HEK293 (cell line): ENCODE data around the gene SKOR1.
A peak's percentile ranks its signal among the peaks of the same experiment; 100 is the strongest.

ENCODE experiments used
- CTCF ChIA-PET: fragments of 350-600 bp; formaldehyde crosslinking; extraction: SDS; loops from one replicate; lab custom pipeline; 2021; ENCODE audit warnings: antibody characterized with exemption; lab: Yijun Ruan, JAX
- POLR2A ChIA-PET: fragments of 300-600 bp; formaldehyde crosslinking; extraction: SDS; loops from one replicate; lab custom pipeline; 2020; ENCODE audit warnings: antibody characterized with exemption, inconsistent platforms; lab: Yijun Ruan, JAX
- H3K27ac ChIP-seq: fragments of 200-500 bp; sonication (Bioruptor generic); 2 replicates; pipeline ENCODE4 v1.5.1; 2014; ENCODE audit warnings: low read depth, low read length, control low read depth, inconsistent platforms; ENCODE audit errors: extremely low read depth
- H3K36me3 ChIP-seq, 2 experiments: fragments of 200-500 bp in 1 of 2; sonication (Bioruptor generic) in 1 of 2; 1 replicate in 1 of 2; 2 replicates in 1 of 2; pipeline ENCODE4 v1.5.1; 2014 to 2017; ENCODE audit warnings: inconsistent platforms in 2 of 2, low read length in 2 of 2; ENCODE audit not compliant: control insufficient read depth in 2 of 2, insufficient read depth in 1 of 2
- H3K4me1 ChIP-seq: fragments of 200-500 bp; sonication (Bioruptor generic); 2 replicates; pipeline ENCODE4 v1.5.1; 2014; ENCODE audit warnings: mild to moderate bottlenecking, low read length, inconsistent platforms; ENCODE audit not compliant: control insufficient read depth, insufficient read depth
- H3K4me3 ChIP-seq: 2 replicates; pipeline ENCODE4 v1.5.1; 2011; ENCODE audit warnings: low read depth, mild to moderate bottlenecking, control low read depth, low read length, moderate library complexity
- H3K9me3 ChIP-seq: fragments of 200-500 bp; sonication (Bioruptor generic); 2 replicates; pipeline ENCODE4 v1.5.1; 2014; ENCODE audit warnings: low read depth, low read length, inconsistent platforms; ENCODE audit not compliant: control insufficient read depth, insufficient read depth
- FEZF1 ChIP-seq: fragments of 450-650 bp; formaldehyde crosslinking; IDR thresholded peaks from 2 replicates; pipeline ENCODE4 v1.5.1; 2016; ENCODE audit warnings: missing biosample characterization, missing genetic modification characterization
- GLI4 ChIP-seq: fragments of 450-650 bp; formaldehyde crosslinking; IDR thresholded peaks from 2 replicates; pipeline ENCODE4 v1.5.1; 2016; ENCODE audit warnings: missing biosample characterization, missing genetic modification characterization
- GLIS1 ChIP-seq: fragments of 450-650 bp; formaldehyde crosslinking; IDR thresholded peaks from 2 replicates; pipeline ENCODE4 v1.5.1; 2016; ENCODE audit warnings: missing biosample characterization, missing genetic modification characterization
- KLF8 ChIP-seq: fragments of 450-650 bp; formaldehyde crosslinking; IDR thresholded peaks from 2 replicates; pipeline ENCODE4 v1.5.1; 2016; ENCODE audit warnings: missing biosample characterization, missing genetic modification characterization
- MEIS1 ChIP-seq: sonication (generic); formaldehyde crosslinking; IDR thresholded peaks from 2 replicates; pipeline ENCODE4 v1.8.1; 2022; ENCODE audit warnings: missing genetic modification reagents, mild to moderate bottlenecking, borderline replicate concordance
- OSR2 ChIP-seq: fragments of 450-650 bp; formaldehyde crosslinking; IDR thresholded peaks from 2 replicates; pipeline ENCODE4 v1.5.1; 2016; ENCODE audit warnings: missing biosample characterization, missing genetic modification characterization
- SCRT2 ChIP-seq: fragments of 450-650 bp; formaldehyde crosslinking; IDR thresholded peaks from 2 replicates; pipeline ENCODE4 v1.5.1; 2016; ENCODE audit warnings: missing biosample characterization, missing genetic modification characterization
- SP3 ChIP-seq: fragments of 450-650 bp; formaldehyde crosslinking; IDR thresholded peaks from 2 replicates; pipeline ENCODE4 v1.5.1; 2016; ENCODE audit warnings: missing biosample characterization, missing genetic modification characterization
- SP7 ChIP-seq: fragments of 450-650 bp; formaldehyde crosslinking; IDR thresholded peaks from 2 replicates; pipeline ENCODE4 v1.5.1; 2016; ENCODE audit warnings: missing biosample characterization, missing genetic modification characterization
- TCF7L2 ChIP-seq: IDR thresholded peaks from 2 replicates; pipeline ENCODE4 v1.6.1; 2011; ENCODE audit warnings: low read depth, mild to moderate bottlenecking, inconsistent platforms, low read length, moderate library complexity, borderline replicate concordance
- WT1 ChIP-seq: fragments of 450-650 bp; formaldehyde crosslinking; IDR thresholded peaks from 2 replicates; pipeline ENCODE4 v1.5.1; 2016; ENCODE audit warnings: missing biosample characterization, missing genetic modification characterization
- ZBTB8A ChIP-seq: fragments of 450-650 bp; formaldehyde crosslinking; IDR thresholded peaks from 2 replicates; pipeline ENCODE4 v1.5.1; 2016; ENCODE audit warnings: missing biosample characterization, missing genetic modification characterization
- ZFP37 ChIP-seq: fragments of 450-650 bp; formaldehyde crosslinking; IDR thresholded peaks from 2 replicates; pipeline ENCODE4 v1.5.1; 2016; ENCODE audit warnings: missing biosample characterization, missing genetic modification characterization
- ZNF138 ChIP-seq: fragments of 450-650 bp; formaldehyde crosslinking; IDR thresholded peaks from 2 replicates; pipeline ENCODE4 v1.5.1; 2016; ENCODE audit warnings: missing biosample characterization, missing genetic modification characterization, borderline replicate concordance
- ZNF202 ChIP-seq: fragments of 450-650 bp; formaldehyde crosslinking; IDR thresholded peaks from 2 replicates; pipeline ENCODE4 v1.5.1; 2016; ENCODE audit warnings: missing biosample characterization, missing genetic modification characterization, borderline replicate concordance
- ZNF23 ChIP-seq: fragments of 450-650 bp; formaldehyde crosslinking; IDR thresholded peaks from 2 replicates; pipeline ENCODE4 v1.5.1; 2016; ENCODE audit warnings: missing biosample characterization, missing genetic modification characterization, borderline replicate concordance
- ZNF354C ChIP-seq: fragments of 450-650 bp; formaldehyde crosslinking; IDR thresholded peaks from 2 replicates; pipeline ENCODE4 v1.5.1; 2016; ENCODE audit warnings: missing biosample characterization, missing genetic modification characterization, low read depth, borderline replicate concordance
- ZNF37A ChIP-seq: fragments of 450-650 bp; IDR thresholded peaks from 2 replicates; pipeline ENCODE4 v1.5.1; 2018; ENCODE audit warnings: missing biosample characterization, missing genetic modification characterization
- ZNF391 ChIP-seq: fragments of 450-650 bp; formaldehyde crosslinking; IDR thresholded peaks from 2 replicates; pipeline ENCODE4 v1.5.1; 2016; ENCODE audit warnings: low read depth, missing biosample characterization, missing genetic modification characterization, borderline replicate concordance
- ZNF510 ChIP-seq: fragments of 450-650 bp; formaldehyde crosslinking; IDR thresholded peaks from 2 replicates; pipeline ENCODE4 v1.5.1; 2018; ENCODE audit warnings: mild to moderate bottlenecking, missing genetic modification characterization, missing biosample characterization; ENCODE audit not compliant: insufficient replicate concordance
- ZNF521 ChIP-seq: fragments of 450-650 bp; formaldehyde crosslinking; IDR thresholded peaks from 2 replicates; pipeline ENCODE4 v1.5.1; 2017; ENCODE audit warnings: missing biosample characterization, mild to moderate bottlenecking, missing genetic modification characterization
- ZNF530 ChIP-seq: fragments of 450-650 bp; formaldehyde crosslinking; IDR thresholded peaks from 2 replicates; pipeline ENCODE4 v1.5.1; 2016; ENCODE audit warnings: low read depth, missing biosample characterization, missing genetic modification characterization
- ZNF571 ChIP-seq: fragments of 450-650 bp; formaldehyde crosslinking; IDR thresholded peaks from 2 replicates; pipeline ENCODE4 v1.5.0; 2017; ENCODE audit warnings: missing biosample characterization, missing genetic modification characterization
- ZNF621 ChIP-seq: fragments of 450-650 bp; formaldehyde crosslinking; IDR thresholded peaks from 2 replicates; pipeline ENCODE4 v1.5.1; 2017; ENCODE audit warnings: missing biosample characterization, missing genetic modification characterization
- ZNF624 ChIP-seq: fragments of 450-650 bp; formaldehyde crosslinking; IDR thresholded peaks from 2 replicates; pipeline ENCODE4 v1.5.1; 2017; ENCODE audit warnings: missing biosample characterization, missing genetic modification characterization
- ZNF629 ChIP-seq: fragments of 450-650 bp; formaldehyde crosslinking; IDR thresholded peaks from 2 replicates; pipeline ENCODE4 v1.5.1; 2017; ENCODE audit warnings: missing biosample characterization, missing genetic modification characterization
- ZSCAN23 ChIP-seq: fragments of 450-650 bp; formaldehyde crosslinking; IDR thresholded peaks from 2 replicates; pipeline ENCODE4 v1.5.1; 2016; ENCODE audit warnings: missing biosample characterization, missing genetic modification characterization
- ZSCAN4 ChIP-seq: fragments of 450-650 bp; formaldehyde crosslinking; IDR thresholded peaks from 2 replicates; pipeline ENCODE4 v1.5.1; 2017; ENCODE audit warnings: missing biosample characterization, missing genetic modification characterization
- TF ChIP-seq, protein P1 (sequence below): fragments of 450-650 bp; formaldehyde crosslinking; IDR thresholded peaks from 2 replicates; pipeline ENCODE4 v1.5.1; 2017; ENCODE audit warnings: missing biosample characterization, missing genetic modification characterization
- TF ChIP-seq, protein P2 (sequence below): fragments of 450-650 bp; formaldehyde crosslinking; IDR thresholded peaks from 2 replicates; pipeline ENCODE4 v1.5.1; 2016; ENCODE audit warnings: missing biosample characterization, missing genetic modification characterization
- TF ChIP-seq, protein P3 (sequence below): fragments of 450-650 bp; formaldehyde crosslinking; IDR thresholded peaks from 2 replicates; pipeline ENCODE4 v1.5.1; 2016; ENCODE audit warnings: missing biosample characterization, missing genetic modification characterization

SKOR1 gene

DNA sequence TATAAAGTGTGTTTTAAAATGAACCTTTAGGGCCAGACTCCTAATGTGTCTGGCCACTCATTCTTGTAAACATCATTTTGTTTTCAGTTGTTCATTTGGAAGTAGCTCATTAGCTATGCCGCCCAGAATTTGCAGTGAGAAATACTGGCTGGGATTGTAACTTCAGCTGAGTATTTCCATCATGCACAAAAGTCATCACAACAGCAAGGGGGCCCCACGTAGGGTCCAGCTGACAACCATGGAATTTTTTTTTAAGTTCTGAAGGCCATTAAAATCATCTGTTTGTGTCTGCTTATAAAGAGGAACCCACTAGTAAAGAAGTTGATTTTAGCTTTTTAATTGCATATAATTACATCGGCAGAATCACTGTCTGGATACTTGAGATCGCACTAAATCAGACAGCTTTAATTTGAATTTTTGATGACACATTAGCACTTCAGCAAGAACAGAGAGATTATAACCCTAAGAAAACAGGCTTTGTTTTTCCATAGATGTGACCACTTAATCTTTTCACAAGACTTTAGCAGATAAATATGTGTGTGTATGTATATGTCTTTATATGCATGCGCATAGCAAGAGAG, 46.3 kb upstream of the SKOR1 start (continued):
- TF ChIP-seq, protein P1, sequence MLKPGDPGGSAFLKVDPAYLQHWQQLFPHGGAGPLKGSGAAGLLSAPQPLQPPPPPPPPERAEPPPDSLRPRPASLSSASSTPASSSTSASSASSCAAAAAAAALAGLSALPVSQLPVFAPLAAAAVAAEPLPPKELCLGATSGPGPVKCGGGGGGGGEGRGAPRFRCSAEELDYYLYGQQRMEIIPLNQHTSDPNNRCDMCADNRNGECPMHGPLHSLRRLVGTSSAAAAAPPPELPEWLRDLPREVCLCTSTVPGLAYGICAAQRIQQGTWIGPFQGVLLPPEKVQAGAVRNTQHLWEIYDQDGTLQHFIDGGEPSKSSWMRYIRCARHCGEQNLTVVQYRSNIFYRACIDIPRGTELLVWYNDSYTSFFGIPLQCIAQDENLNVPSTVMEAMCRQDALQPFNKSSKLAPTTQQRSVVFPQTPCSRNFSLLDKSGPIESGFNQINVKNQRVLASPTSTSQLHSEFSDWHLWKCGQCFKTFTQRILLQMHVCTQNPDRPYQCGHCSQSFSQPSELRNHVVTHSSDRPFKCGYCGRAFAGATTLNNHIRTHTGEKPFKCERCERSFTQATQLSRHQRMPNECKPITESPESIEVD = peak; percentile 61
- TF ChIP-seq, protein P2, sequence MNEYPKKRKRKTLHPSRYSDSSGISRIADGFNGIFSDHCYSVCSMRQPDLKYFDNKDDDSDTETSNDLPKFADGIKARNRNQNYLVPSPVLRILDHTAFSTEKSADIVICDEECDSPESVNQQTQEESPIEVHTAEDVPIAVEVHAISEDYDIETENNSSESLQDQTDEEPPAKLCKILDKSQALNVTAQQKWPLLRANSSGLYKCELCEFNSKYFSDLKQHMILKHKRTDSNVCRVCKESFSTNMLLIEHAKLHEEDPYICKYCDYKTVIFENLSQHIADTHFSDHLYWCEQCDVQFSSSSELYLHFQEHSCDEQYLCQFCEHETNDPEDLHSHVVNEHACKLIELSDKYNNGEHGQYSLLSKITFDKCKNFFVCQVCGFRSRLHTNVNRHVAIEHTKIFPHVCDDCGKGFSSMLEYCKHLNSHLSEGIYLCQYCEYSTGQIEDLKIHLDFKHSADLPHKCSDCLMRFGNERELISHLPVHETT (tag by site-specific recombination) = no peak
- no peak for TF ChIP-seq ZNF521 (tag by site-specific recombination)
- TF ChIP-seq FEZF1 (tag by site-specific recombination) = peak; percentile 64; the same call in 1 of the 2 replicates
- TF ChIP-seq ZNF138 (tag by site-specific recombination) = no peak
- TF ChIP-seq TCF7L2 = 0 out of 2 replicates have a peak, but pooled peaks have one; percentile 41
- no peak for TF ChIP-seq ZNF391 (tag by site-specific recombination)
- TF ChIP-seq ZFP37 (tag by site-specific recombination) = no peak
- TF ChIP-seq SP3 (tag by site-specific recombination) = no peak
- TF ChIP-seq ZNF354C (tag by site-specific recombination) = no peak
- TF ChIP-seq ZNF624 (tag by site-specific recombination) = no peak
- TF ChIP-seq ZNF629 = no peak
- TF ChIP-seq, protein P3, sequence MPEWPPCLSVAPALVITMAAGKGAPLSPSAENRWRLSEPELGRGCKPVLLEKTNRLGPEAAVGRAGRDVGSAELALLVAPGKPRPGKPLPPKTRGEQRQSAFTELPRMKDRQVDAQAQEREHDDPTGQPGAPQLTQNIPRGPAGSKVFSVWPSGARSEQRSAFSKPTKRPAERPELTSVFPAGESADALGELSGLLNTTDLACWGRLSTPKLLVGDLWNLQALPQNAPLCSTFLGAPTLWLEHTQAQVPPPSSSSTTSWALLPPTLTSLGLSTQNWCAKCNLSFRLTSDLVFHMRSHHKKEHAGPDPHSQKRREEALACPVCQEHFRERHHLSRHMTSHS (tag by site-specific recombination) = no peak
- no peak for TF ChIP-seq ZNF571 (tag by site-specific recombination)
- TF ChIP-seq SP7 (tag by site-specific recombination) = peak; percentile 89; the same call in 1 of the 2 replicates
- TF ChIP-seq KLF8 (tag by site-specific recombination) = no peak
- TF ChIP-seq ZNF37A (tag by site-specific recombination) = no peak
- TF ChIP-seq, all 188 proteins: peak for 7

DNA sequence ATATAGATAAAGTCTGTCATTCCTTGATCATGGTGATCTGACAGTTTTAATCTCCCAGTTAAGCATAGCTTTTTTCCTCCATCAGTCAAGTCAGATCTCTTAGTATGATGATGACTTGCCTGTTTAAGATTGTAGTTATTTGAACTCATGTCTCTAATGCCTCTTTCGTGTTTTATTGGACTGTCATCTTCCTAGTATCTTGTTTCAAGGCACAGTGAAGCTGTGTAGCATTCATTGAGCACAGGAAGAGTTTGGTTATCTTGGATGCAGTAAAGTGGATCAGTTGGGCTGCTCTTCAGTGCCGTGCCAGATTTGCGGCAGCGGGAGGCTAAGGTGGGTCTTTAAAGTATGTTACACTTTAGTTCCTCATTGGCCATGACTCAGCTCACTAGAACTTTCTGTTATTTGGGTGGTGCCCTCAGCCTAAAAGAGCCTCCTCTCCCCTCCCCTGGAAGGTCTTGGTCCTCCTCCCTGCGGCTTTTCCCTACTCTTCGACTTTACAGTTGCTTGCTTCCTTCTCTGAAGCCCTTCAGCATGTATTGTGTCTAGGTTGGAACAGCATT, 45.7 kb upstream of the SKOR1 start:
- ChIA-PET CTCF (no interaction called here), POLR2A (no interaction called here)
- H3K36me3 ChIP-seq = no peaks in the 10 kb centered on the region
- H3K27ac ChIP-seq = no peak overlapping the region
- H3K4me1 ChIP-seq = peaks cover 39% of the 10 kb centered on the region
- H3K9me3 ChIP-seq = no peaks in the 10 kb centered on the region
- no peak overlapping the region for H3K4me3 ChIP-seq
- TF ChIP-seq ZNF510 (tag by site-specific recombination) = no peak
- TF ChIP-seq GLIS1 (tag by site-specific recombination) = peak; percentile 80
- peak; percentile 26 for TF ChIP-seq ZBTB8A
- TF ChIP-seq ZNF530 (tag by site-specific recombination) = no peak
- TF ChIP-seq ZNF621 (tag by site-specific recombination) = no peak
- no peak for TF ChIP-seq ZNF23 (tag by site-specific recombination)
- peak; percentile 64 for TF ChIP-seq WT1
- TF ChIP-seq ZSCAN4 = no peak
- TF ChIP-seq, protein P1 = peak; percentile 51; the same call in 1 of the 2 replicates
- no peak for TF ChIP-seq ZNF202 (tag by site-specific recombination)
- no peak for TF ChIP-seq SCRT2 (tag by site-specific recombination)
- TF ChIP-seq GLI4 = no peak
- 0 out of 2 replicates have a peak, but pooled peaks have one; percentile 25 for TF ChIP-seq ZSCAN23 (tag by site-specific recombination)
- TF ChIP-seq OSR2 (tag by site-specific recombination) = peak; percentile 73
- TF ChIP-seq MEIS1 = no peak
